Activated CD8-positive, alpha-beta memory T cell treated with anti-CD3 and anti-CD28 coated beads, Interleukin-2, amount 50 U/mL, for 24 hours (primary cell): Measurements from ENCODE around the gene STX18.

Source experiments
- DNase-seq: peaks from one replicate; pipeline ENCODE4 v3.0.0-alpha.2; 2020; ENCODE audit errors: extremely low read depth

The STX18 gene

GRCh38 chr4:4401036-4401435, 140.8 kb downstream of the STX18 start:
- no peak for DNase-seq

GRCh38 chr4:4398430-4398829, 143.4 kb downstream of the STX18 start:
- no peak for DNase-seq

GRCh38 chr4:4397441-4397819, 144.4 kb downstream of the STX18 start:
- no peak for DNase-seq

- no peak for DNase-seq
Observed at GRCh38 chr4:4396628-4397440, 145.0 kb downstream of the STX18 start.

GRCh38 chr4:4395849-4396627, 145.8 kb downstream of the STX18 start:
- no peak for DNase-seq

- no peak for DNase-seq
Observed at GRCh38 chr4:4395371-4395770, 146.5 kb downstream of the STX18 start.

DNA sequence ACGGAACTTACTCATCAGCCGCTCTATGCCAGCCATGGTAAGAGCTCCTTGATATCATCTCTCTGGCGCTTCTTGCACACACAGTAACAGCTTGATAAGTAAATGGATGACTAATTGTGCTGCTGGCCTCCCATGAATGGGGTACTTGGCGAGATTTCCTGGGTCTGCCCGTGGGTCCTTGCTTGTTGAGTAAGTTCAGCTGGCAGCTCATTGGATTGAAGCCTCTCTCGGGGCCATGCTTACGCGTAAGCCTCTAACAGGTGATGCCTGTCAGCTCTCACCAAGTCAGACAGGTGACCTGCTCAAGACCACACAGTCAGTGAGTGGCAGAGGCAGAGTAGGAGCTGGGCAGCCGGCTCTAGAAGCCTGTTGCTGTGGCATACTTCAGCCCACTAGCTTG, 147.2 kb downstream of the STX18 start:
- no peak for DNase-seq

DNA sequence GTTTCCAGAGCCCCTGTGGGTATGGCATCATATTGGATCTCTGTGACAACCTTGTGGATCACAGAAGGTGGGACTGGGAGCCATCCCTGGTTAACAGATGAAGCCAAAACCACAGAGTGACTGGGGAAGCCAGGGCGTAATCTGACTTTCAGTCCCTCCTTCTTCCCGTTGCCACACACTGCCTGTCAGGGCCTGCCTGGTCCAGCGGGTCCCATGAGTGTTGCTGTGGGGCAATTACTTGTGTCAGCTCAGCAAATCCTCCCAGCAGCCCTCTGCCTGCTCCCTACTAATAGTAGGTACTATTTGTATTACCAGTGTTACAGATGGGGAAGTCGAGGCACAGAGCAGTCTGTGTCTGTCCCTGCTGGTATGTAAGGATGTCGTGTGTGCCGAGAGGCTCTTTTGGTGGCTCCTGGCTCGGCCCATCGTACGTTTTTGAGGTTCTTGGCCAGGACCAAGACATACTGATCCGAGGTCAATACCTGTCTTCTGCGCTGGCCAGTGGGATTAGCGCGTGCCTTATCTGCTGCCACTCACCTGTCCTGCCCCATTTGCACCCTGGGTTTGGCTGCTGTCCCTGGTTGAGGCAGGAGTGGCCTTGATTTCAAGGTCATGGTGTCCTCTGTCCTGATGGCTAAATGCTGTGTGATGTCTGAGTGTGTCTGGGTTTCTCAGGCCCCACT, 149.2 kb downstream of the STX18 start:
- DNase-seq, result no peak

DNA sequence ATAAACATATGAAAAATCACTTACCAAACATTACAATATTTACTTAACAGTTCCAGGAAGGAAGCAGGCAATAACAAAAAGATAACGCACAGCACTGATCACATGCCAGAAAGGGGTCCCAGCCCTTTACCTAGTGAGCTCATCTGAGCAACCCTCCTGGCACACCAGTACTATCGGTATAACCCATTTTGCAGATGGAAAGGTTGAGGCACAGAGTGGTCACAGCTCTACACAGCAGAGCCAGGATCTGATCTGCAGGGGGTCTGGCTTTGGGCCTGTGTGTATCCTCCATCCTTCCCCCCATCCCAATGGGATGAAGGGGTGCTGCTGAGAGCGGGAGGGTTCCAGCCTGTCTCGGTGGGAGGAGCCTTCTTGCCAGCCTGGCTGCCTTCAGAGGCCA, 150.0 kb downstream of the STX18 start:
- no peak for DNase-seq

DNA sequence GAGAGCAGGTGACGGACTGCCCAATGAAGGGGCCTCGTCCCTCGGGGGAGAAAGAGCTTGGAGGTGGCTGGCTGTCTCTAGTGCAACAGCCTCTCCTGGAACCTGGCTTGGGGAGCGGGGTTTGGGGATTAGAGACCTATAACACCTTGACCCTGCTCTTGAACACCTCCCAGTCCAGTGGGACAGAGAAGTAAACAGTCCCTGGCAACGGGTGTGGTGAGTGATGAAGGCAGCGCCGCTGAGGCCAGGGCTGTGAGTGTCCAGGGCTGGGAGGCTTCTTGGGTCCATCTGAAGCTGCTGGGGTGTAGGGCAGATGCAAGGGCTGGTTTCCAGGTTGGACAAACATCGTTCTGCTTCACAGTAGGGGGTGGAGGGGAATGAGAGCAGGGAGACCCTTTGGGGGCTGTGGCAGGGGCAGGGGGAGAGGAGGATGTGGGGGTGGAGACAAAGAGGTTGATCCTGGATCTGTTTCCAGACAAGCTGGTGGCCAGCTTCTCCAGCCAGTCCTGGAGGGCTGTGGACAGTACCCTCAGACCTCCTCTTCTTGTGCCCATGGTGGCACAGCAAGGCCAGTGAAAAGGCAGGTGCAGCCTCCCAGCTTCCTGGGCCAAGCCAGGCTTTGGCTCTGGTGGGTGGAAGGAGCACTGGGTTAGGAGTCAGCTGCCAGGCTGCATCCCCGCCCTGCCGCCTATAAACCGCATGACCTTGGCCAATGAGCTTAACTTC, 151.2 kb downstream of the STX18 start:
- DNase-seq, result no peak

GRCh38 chr4:4390046-4390445, 151.8 kb downstream of the STX18 start:
- DNase-seq, result no peak

GRCh38 chr4:4388836-4389575, 152.8 kb downstream of the STX18 start:
- no peak for DNase-seq

DNA sequence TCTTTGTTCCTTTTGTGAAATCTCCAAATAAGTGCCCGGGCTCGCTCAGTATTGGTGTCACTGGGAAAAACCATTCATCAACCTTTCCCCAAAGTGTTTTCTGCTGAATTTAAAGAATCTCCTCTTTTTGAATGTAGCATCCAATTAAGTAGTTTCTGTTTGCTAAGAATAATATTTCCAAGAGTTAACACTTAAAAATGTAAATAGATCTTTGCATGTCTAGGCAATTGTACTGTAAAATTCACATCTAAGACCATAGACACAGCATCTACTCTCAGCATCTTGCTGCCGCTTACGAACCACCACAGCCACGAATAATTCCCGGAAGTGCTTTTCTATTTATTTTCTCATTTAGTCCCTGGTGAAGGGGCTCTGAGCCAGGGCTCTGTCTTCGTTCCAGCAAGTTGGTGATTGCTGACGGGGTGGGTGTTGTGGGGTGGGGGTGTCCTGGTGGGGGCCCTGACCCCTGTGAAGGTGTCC, 153.5 kb downstream of the STX18 start:
- DNase-seq, result no peak

GRCh38 chr4:4387531-4388310, 154.1 kb downstream of the STX18 start:
- no peak for DNase-seq

DNA sequence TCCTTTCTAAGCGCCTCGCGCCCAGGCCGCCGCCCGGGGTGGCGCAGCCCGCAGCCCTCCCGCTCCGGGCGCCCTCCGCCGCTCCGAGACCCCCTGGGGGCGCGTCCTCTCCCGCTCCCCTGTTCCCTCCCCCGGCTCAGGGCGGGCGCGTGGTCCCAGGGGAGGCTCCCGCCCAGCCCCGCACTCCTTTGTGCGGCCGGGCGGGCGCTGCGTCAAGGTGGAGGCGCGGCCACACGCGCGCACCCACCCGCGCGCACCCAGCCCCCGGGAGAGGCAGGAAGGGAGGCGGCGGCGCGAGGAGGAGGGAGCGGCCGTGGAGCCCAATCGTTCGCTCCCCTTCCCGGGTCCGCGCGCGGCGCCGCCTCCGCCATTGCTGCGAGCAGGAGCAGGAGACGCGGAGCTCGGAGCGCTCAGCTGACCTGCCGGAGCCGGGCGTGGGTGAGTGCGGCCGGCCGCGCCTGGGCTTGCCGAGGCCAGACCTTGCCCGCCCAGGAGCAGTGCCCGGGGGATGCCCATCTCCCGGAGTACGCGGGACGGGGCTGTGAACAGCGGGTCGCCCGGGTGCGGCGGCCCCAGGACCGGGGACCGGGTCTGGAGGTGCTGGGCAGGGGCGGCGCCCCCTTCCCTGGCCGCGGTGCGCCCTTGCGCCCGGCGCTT, 155.0 kb downstream of the STX18 start, which contains the start of gene NSG1:
Gene NSG1, plus strand, starts transcription at position 367 of the 657 bp plus-strand sequence. CDS start 528 bp downstream, outside the sequence.
- no peak for DNase-seq

DNA sequence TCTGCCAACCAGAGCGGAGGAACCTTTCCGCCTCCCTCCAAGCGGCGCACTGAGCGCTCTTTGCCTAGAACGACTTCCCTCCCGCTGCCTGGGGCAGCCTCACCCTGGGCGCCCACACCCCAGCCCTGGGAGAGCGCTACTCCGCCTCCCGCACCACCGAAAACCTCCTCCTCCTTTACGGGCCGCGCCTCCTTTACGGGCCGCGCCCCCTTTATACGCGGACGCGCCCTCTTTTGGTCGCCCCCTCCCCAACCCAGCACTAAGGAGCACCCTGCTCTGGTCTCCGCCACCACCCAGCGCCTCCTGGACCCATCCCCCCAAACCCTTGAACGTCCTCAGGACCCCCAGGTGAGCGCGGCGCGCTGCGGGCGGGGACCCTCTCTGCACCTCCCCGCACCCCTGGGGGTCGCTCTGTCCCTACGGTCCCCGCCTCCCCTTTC, 155.5 kb downstream of the STX18 start:
- DNase-seq, result no peak

DNA sequence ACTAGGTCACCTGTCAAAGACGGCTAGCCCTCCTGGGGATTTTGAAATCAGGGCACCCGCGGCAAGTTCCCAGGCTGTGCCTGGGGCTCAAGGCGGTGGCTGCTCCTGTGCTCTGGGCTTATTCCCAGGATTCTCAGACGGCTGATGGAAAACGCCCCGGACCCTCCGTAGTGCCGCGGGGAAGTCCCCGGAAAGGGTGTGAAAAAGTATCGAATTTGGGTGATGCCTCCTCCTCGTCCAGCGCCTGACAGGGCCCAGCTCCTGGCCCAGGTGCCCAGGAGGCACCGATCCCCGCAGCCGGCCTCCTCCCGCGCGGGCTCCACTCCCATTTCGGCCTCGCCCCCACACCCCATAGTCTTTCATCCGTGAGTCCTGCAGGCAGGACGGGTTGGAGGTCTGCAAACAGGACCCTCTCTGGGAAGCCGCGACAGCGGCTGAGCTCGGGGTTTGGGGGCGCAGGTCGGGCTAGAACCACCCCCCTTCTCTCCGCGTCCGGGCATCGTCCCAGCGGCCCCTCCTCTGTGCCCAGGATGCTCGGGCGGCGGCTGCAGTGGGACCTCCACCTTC, 156.0 kb downstream of the STX18 start:
- no peak for DNase-seq

- no peak for DNase-seq
Observed at GRCh38 chr4:4384837-4385236, 157.0 kb downstream of the STX18 start.

DNA sequence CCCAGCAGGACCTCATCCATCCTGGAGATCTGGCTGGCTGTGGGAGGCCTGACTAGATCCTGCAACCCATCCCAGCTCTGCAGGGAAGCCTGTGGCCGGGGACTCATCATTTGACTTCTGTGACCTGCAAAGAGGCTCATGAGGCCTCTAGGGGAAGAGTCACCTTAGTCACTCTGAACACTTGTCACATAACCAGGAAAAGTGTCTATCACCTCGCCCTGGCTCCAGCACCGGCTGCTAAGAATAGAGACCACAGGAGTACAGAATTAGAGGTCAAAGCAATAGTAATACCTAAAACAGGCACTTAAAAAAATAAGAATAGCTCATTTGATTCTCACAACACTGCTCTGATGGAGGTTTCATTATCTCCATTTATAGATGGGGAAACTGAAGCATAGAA, 158.8 kb downstream of the STX18 start:
- no peak for DNase-seq
